Measurements from ENCODE around the gene PRLR. TPM values are rescaled to one million over a fixed set of nuclear protein-coding genes. Genes with fewer than 3 reads are reported as not detected.

Gene PRLR
- total RNA-seq, 2 donors from 2014 or later = 0.73 to 2.1 TPM

DNA sequence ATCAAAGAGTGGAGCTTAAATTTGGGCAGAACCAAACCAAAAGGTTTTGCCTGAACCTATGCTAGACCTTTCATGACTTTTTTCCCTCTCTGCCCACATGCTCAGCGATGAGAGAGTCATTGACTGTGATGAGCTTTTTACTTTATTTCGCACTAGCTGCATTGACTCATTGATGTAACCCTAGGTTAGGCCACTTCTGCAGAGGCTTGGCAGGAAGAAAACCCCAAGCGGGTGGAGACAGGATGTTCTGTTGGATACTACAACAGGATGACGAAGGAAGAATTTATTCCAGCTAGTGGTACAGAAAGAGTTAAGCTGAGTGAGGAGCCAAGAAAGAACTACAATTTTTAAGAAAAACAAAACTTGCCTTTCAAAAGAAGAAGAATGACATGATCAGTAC is 201.0 kb downstream of the PRLR start:
- intact Hi-C loops (cut with DNase I) = no loop called here
- DNase-seq (no peak), ATAC-seq (no peak)

DNA sequence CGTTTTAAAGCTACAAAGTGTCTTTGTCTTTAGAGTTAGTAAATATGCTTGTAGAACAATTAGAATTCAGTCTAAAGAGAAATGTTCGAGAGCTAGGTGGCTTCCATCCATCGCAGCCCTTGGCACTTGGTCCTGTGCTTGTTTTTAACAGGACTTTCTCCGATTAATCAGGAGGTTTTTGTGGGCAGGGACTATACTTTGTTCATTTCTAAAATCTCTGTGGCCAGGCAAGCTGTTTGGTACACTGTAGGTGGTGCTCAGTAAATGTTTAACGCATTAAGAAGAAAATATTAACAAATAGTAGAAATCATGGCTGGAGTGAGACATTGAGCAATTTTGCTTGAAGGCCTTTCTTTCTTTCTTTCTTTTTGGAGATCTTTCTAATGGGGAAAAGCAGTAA is 203.3 kb downstream of the PRLR start:
- ATAC-seq = no peak
- intact Hi-C loops (cut with DNase I) = no loop called here
- no peak for DNase-seq

DNA sequence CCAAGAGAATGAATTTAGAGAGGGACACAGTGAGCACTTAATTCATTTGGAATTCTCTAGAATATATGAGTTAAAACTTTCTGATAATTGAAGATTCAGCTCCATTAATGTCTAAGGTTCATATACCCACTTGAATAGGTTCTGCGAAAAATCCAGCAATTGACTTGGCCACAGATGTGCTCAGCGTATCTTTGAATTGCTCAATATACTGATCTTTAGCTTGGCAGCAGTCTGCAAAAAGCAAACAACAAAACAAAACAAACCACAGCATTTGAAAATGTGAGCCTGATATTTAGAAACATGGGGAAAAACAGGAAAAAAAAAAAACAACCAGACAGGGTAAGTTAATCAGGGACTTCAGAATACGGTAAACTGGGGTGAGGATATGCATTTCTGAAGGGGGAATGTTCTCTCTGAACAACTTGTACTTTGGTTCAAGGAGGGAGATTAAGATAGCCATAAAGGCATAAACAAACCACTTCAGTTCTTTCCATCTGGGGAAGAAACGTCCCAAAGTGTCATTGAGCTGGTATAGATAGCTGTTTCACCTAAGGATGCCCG is 203.9 kb downstream of the PRLR start:
- DNase-seq = no peak
- no peak for ATAC-seq
- intact Hi-C loops (cut with DNase I) = no loop called here

DNA sequence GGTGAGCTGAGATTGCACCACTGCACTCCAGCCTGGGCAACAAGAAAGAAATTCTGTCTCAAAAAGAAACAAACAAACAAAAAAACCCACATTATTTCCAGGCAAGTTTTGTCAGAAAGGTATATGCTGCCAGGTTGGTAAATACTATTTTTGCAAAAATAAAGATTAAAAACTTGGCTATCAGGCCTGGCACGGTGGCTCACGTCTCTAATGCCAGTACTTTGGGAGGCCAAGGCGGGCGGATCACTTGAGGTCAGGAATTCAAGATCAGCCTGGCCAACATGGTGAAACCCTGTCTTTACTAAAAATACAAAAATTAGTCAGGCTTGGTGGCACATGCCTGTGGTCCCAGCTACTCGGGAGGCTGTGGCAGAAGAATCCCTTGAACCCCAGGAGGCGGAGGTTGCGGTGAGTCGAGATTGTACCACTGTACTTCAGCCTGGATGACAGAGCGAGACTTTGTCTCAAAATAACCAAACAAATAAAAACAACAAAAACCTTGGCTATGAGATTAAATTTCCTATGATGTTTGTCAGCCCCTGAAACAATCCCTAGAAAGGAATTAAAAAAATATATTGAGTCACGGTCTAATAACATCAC is 205.3 kb downstream of the PRLR start:
- intact Hi-C loops (cut with DNase I) = no loop called here
- DNase-seq (no peak), ATAC-seq (no peak)

DNA sequence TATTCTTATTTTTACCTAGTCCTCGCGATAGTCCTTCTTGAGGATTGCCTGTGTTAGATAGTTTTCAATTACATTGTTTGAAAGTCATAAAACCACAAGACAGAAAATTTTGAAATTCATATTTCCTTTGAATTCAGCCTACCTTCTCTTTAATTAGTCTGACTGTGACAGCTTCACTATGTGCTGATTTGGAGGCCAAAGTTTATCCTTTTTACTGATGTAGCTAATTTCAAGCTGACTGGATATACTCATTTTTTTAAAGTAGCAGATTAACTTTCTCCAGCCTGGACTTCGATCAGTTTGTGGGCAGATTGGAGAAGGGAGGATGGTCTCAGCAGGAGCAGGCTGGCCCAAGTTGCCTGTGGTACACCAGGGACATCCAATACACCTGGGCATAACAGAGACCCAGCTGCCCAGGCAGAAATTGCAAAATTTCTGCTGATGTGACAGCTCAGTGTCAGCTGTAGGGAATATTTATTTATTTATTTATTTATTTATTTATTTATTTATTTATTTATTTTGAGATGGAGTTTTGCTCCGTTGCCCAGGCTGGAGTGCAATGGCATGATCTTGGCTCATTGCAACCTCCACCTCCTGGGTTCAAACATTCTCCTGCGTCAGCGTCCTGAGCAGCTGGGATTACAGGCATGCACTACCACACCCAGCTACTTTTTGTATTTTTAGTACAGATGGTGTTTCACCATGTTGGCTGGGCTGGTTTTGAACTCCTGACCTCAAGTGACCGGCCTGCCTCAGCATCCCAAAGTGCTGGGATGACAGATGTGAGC is 206.7 kb downstream of the PRLR start:
- ATAC-seq (no peak), DNase-seq (no peak)
- intact Hi-C loops (cut with DNase I) = no loop called here

DNA sequence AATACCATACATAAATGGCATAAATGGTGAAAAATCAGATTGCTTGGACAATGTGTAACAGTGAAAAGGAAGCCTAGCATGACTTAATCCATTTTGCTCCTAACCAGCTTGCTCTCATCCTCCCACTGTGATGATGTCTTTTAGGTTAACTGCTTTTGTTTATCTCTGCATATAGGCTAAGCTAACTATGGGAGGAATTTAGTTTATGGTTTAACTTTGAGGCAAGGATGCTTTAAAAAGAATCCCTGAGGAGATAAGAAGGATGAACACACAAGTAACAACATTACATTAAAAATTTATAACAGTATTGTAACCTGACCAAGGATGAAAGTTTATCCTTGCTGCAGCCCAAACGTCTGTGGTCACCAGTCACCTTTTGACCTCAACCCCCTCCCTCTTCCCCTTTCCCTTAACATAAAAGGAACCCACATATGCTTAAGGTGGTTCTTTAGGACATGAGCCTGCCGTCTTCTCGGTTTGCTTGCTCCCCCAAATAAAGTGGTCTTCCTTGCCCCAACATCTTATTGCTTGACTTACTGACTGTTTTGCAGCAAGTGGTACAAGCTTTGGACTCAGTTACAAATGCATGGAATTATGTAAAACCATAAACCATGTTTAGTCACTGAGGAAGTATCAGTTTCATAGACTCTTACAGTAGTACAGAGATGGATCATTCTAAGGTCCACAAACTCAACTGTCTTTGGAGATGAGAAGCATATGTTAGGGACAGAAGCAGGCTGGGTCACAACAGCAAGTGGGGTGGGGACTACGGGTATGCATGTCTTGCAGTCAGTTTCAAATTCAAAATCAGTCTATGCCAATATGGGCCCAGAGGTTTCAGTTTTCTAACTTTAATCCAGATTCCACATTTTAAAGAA is 213.9 kb downstream of the PRLR start:
- intact Hi-C loops (cut with DNase I) = no loop called here
- DNase-seq = no peak
- ATAC-seq = no peak

DNA sequence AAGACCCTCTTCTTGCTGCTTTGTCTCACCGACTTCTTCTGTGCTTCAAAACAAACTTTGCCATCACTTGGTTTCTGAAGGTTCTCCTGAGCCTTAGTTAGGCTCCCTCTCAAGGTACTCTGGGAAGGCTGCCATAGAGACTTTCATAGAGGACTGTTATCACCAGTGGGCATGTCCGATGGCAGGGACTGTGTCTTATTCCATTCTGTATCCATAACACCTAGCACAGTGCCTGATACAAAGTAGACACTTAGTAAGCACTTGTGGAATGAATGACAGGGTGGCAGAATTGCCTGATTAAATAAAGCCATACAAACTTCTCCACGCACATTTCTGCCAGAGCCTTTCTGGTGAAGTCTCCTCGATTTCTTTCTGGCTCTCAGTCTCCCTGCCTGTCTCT is 215.2 kb downstream of the PRLR start:
- intact Hi-C loops (cut with DNase I) = no loop called here
- DNase-seq = no peak
- peak in 1 of 2 donors; percentile 71 for ATAC-seq

DNA sequence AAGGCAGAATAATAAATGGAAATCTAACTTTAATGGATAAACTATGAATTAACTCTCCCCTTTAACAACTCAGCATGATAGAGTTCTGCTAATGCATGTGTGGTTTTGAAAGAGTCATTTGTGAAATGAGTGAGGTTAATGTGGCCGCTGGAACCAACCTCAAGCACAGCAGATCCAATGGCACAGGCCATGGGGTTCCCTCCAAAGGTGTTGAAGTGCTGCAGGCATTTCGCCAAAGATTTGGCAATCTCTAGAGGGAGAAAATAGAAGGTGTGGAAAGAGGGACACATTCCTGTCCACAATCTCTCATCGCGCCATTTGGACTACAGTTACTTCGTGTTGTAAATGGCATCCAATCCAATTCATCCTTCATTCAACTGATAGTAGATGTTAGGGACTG is 217.5 kb downstream of the PRLR start:
- intact Hi-C loops (cut with DNase I) = no loop called here
- peak; percentile 91 to 94 for ATAC-seq
- DNase-seq = peak; percentile 70

DNA sequence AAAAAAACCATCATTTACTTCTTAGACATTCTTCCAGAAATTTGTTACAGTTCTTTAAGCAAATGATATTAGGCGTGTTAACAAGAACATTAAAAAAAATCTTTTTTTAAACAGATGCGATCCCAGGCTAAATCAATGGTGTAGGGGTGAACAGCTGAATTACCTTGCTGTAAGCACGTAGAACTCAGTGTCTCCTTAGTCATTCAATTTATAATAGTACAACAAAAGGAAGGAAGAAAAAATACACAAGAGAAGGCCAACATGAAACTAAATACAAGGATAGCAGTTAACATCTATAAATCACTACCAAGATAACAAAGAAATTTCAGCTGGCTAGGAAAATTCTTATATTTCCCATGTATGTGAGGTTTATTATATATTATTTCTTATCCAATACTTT is 217.9 kb downstream of the PRLR start:
- DNase-seq (no peak), ATAC-seq (no peak)
- intact Hi-C loops (cut with DNase I) = no loop called here

DNA sequence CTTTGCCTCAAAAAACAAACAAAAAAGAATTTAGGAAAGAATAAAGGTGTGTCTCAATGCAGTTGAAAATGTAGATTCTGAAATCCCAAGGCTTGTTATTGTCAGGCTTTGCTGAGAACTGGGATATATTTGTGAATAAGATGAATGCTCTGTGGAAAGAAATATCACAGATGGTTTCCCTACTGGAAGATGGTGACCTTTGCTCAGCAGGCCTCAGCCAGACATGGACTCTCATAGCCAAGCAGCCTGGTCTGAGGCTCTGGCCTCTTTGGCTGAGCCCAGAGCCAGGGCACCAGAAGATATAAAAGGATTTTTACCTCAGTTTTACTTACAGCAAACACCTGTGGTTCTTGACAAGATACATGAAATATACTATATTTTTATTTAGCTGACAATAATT is 219.6 kb downstream of the PRLR start:
- DNase-seq (no peak), ATAC-seq (no peak)
- intact Hi-C loops (cut with DNase I) = no loop called here

DNA sequence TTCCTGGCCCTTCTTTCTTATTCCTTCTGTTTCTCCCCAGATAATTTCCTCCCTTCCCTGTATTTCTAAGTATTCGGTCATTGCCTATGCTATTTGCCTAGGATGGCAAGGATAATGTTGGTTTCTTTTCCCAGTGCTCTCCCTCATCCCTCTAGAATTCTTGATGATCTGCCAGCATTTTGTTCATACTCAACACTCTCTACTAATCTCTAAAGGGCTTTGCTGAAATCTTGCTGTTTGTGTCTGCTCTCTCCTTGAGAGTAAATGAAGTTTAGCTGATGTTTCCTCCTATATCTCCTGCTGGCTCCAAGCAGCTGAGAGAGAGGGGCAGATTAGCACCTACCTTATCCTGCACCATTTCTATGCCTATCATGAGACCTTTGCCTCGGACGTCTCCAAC is 220.6 kb downstream of the PRLR start:
- ATAC-seq (peak; percentile 68 to 70), DNase-seq (no peak)
- intact Hi-C loops (cut with DNase I) = loop anchor here (5.0 to 10.0 kb wide), 2 partner anchors 52 to 525 kb away; no protein-coding TSS in a partner anchor

DNA sequence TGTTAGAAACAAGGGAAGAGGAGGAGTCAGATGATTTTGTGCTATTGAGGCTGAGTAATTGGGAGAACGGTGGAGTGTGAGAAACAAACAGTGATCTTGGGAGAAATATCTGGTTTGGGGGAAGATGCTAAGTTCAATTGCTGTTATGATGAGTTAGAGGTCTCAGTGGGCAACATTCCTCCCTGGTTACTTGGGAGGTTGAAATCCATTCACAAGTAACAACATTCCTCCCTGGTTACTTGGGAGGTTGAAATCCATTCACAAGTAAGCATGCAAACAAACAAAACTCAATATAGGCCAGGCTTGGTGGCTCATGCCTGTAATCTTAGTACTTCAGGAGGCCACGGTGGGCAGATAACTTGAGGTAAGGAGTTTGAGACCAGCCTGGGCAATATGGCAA is 221.3 kb downstream of the PRLR start:
- ATAC-seq (no peak), DNase-seq (no peak)
- intact Hi-C loops (cut with DNase I) = loop anchor here (5.0 to 10.0 kb wide), 2 partner anchors 52 to 524 kb away; no protein-coding TSS in a partner anchor

DNA sequence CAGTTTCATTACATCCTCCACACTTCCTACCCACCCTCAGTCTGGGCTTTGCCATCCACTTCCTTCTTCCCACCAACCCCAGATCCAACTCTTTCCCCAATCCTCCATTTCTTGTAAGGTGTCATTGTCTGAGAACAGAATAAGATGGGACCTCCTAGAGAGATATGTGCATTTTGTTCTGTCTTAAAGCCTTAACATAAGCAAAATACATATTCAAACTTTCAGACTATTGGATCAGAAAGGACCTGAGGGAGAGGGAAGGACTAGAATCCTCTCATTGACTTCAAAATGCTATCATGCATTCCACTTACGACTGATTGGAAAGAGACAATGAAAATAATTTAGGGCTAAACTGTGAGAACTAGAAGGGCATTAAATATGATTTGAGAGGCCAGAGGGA is 225.5 kb downstream of the PRLR start:
- intact Hi-C loops (cut with DNase I) = loop anchor here (5.0 to 10.0 kb wide), 2 partner anchors 47 to 520 kb away; no protein-coding TSS in a partner anchor
- ATAC-seq (no peak), DNase-seq (no peak)

DNA sequence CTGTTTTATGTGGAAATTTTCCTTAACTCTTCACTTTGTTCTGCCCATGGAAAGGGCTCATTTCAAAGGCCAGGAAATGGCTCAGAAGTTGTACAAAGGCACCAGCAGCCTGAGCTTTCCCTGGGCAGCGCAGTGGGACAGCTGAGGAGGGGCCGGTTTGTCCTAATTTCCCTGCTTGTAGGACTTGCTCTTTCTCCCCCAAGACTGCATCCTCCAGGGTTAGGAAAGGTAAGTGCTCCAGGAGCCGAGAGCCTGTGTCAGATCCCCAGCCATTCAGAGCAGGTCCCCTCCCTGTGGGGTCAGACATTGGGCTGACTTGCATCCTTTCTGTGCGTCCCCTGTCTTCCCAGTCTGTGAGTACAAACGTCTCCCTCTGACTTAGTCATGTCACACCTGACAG is 226.1 kb downstream of the PRLR start:
- intact Hi-C loops (cut with DNase I) = loop anchor here (10.0 kb wide), 1 partner anchor 519 kb away; no protein-coding TSS in a partner anchor
- ATAC-seq = no peak
- no peak for DNase-seq

DNA sequence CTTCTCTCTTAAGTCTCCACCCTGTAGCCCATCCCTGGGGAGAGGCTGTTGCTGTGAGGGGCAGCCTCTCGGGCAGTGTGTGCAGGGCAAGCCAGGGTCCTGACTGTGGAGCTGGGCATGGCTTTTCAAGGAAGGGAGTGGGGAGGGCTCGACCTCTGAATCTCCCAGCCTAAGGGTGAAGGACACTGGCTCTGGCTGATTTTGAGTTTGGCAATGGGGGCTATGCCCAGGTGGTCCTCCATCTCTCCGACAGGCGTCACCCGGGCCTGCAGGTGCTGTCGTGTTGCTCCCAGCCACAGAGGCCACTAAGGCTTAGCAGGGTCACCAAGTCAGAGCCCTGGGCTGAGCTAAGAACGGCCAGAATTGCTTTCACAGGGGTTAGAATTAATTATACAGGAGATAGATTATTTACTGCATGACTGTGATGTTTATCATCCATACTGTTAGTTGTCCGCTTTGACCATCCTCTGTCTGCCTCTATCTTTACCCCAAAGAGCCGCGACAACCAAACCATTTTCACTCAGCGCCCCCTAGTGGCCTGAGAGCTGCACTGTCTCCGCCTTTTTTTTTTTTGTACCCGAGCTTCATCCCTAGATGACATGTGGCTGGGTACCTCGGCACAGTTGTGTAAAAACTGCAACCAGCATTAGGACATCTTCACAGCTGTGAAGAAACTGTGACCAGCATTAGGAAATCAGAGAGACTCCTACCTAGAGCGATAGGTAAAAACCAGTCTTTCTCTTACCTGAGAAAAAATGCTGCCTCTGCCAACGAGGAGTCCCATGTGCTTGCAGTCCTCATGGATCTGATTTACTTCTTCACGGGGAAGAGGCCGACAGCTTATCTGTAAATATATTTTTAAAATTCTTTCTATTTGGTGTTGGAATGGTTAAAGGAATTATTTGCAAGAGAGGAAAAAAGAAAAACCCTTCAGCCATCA is 227.0 kb downstream of the PRLR start:
- DNase-seq (peak; percentile 55), ATAC-seq (peak; percentile 34 to 68)
- intact Hi-C loops (cut with DNase I) = loop anchor here (10.0 kb wide), 1 partner anchor 518 kb away; no protein-coding TSS in a partner anchor

DNA sequence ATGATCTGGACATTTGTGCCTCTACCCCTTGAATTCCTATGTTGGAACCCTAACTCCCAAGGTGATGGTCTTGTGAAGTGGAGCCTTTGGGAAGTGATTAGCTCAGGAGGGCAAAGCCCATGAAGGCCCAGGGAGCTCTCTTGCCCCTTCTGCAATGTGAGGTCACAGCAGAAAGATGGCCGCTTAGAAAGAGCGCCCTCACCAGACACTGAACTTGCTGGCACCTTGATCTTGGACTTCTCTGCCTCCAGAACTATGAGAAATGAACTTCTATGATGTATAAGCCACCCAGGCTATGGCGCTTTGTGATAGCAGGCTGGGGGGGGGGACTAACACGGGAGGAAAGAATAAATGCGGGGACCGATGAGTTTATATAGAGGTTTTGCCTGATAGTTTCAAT is 227.8 kb downstream of the PRLR start:
- DNase-seq = no peak
- intact Hi-C loops (cut with DNase I) = loop anchor here (10.0 kb wide), 1 partner anchor 518 kb away; no protein-coding TSS in a partner anchor
- ATAC-seq = no peak

DNA sequence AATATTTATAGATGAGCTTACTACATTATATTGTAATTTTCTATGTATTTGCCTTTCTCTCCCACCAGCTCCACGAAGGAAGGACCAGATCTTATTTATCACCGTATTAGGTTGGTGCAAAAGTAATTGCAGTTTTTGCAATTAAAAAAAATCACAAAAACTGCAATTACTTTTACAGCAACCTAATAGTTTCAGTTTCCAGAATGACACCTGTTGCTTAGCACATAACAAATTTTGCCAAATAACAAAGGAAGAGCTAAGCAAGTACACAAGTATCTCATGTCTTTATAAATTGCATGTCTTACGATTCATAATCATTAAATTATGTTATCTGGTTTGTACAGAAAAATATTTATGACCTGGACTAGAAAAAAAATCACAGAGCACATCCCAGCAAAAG is 228.4 kb downstream of the PRLR start:
- intact Hi-C loops (cut with DNase I) = loop anchor here (10.0 kb wide), 1 partner anchor 517 kb away; no protein-coding TSS in a partner anchor

More for the DNA sequence above, 228.4 kb downstream of the PRLR start:
- DNase-seq = no peak
- no peak for ATAC-seq
